Mucosa of rectum (tissue), 2 donors: Measurements from ENCODE around the gene TOP3A.

Experiments used
- H3K27ac ChIP-seq, 2 donors: one replicate each; pipeline ENCODE4 v1.7.0; 2013; ENCODE audit warnings: inconsistent platforms in 2 of 2, low read depth in 2 of 2, low read length in 2 of 2
- H3K27me3 ChIP-seq, 2 donors: one replicate each; pipeline ENCODE4 v1.7.0; 2013; ENCODE audit warnings: low read length in 2 of 2; ENCODE audit not compliant: control insufficient read depth in 2 of 2, insufficient read depth in 2 of 2
- H3K36me3 ChIP-seq, 2 donors: one replicate each; pipeline ENCODE4 v1.7.0; 2013; ENCODE audit warnings: low read length in 2 of 2; ENCODE audit not compliant: control insufficient read depth in 2 of 2, insufficient read depth in 2 of 2
- H3K4me1 ChIP-seq, 2 donors: one replicate each; pipeline ENCODE4 v1.7.0; 2013; ENCODE audit warnings: low read length in 2 of 2, mild to moderate bottlenecking in 1 of 2; ENCODE audit not compliant: control insufficient read depth in 2 of 2, insufficient read depth in 2 of 2
- H3K4me3 ChIP-seq, 2 donors: one replicate each; pipeline ENCODE4 v1.7.0; 2013; ENCODE audit warnings: low read length in 2 of 2
- H3K9ac ChIP-seq, 2 donors: one replicate each; pipeline ENCODE4 v1.7.0; 2013; ENCODE audit warnings: low read length in 2 of 2, low read depth in 1 of 2, mild to moderate bottlenecking in 1 of 2
- H3K9me3 ChIP-seq, 2 donors: one replicate each; pipeline ENCODE4 v1.7.0; 2013; ENCODE audit warnings: low read length in 2 of 2; ENCODE audit not compliant: control insufficient read depth in 2 of 2
- donor health status: healthy.
- donor health status: Normal muscosa, but diverticular disease.

TOP3A gene

GRCh38 chr17:18323507-18324139, 8.8 kb upstream of the TOP3A start:
- H3K36me3 ChIP-seq: peaks cover 54 to 73% of the 10 kb centered on the region in 2 donors
- peaks cover 14 to 16% of the 10 kb centered on the region in 2 donors for H3K4me1 ChIP-seq

GRCh38 chr17:18323007-18323406, 8.2 kb upstream of the TOP3A start:
- peaks cover 52 to 70% of the 10 kb centered on the region in 2 donors for H3K36me3 ChIP-seq
- peaks cover 19% of the 10 kb centered on the region in 2 donors for H3K4me1 ChIP-seq
- H3K4me3 ChIP-seq: no peak overlapping the region
- H3K9me3 ChIP-seq: no peaks in the 10 kb centered on the region
- no peak overlapping the region for H3K9ac ChIP-seq
- no peak overlapping the region for H3K27ac ChIP-seq
- no peaks in the 10 kb centered on the region for H3K27me3 ChIP-seq

More at GRCh38 chr17:18323507-18324139, 8.8 kb upstream of the TOP3A start:
- H3K27me3 ChIP-seq: no peaks in the 10 kb centered on the region
- H3K9ac ChIP-seq: no peak overlapping the region
- no peaks in the 10 kb centered on the region for H3K9me3 ChIP-seq
- no peak overlapping the region for H3K27ac ChIP-seq
- no peak overlapping the region for H3K4me3 ChIP-seq

- peaks cover 52 to 67% of the 10 kb centered on the region in 2 donors for H3K36me3 ChIP-seq
- H3K27ac ChIP-seq: no peak overlapping the region
- no peak overlapping the region for H3K9ac ChIP-seq
- no peak overlapping the region for H3K4me3 ChIP-seq
- no peaks in the 10 kb centered on the region for H3K9me3 ChIP-seq
- H3K4me1 ChIP-seq: peaks cover 24% of the 10 kb centered on the region in 2 donors
- H3K27me3 ChIP-seq: no peaks in the 10 kb centered on the region
Measured at GRCh38 chr17:18322522-18322921, 7.7 kb upstream of the TOP3A start.

GRCh38 chr17:18321309-18321708, 6.5 kb upstream of the TOP3A start:
- Histone ChIP-seq H3K36me3 (peaks cover 52 to 61% of the 10 kb centered on the region in 2 donors), H3K9ac (no peak overlapping the region), H3K9me3 (no peaks in the 10 kb centered on the region), H3K4me1 (peaks cover 36% of the 10 kb centered on the region in 2 donors), H3K27me3 (no peaks in the 10 kb centered on the region), H3K4me3 (no peak overlapping the region), H3K27ac (no peak overlapping the region)

GRCh38 chr17:18320301-18320700, 5.5 kb upstream of the TOP3A start:
- H3K9me3 ChIP-seq: no peaks in the 10 kb centered on the region
- H3K4me3 ChIP-seq: no peak overlapping the region
- H3K27ac ChIP-seq: no peak overlapping the region
- peaks cover 44 to 45% of the 10 kb centered on the region in 2 donors for H3K4me1 ChIP-seq
- H3K36me3 ChIP-seq: peaks cover 52 to 54% of the 10 kb centered on the region in 2 donors
- H3K27me3 ChIP-seq: no peaks in the 10 kb centered on the region
- H3K9ac ChIP-seq: no peak overlapping the region

- H3K36me3 ChIP-seq: peaks cover 49% of the 10 kb centered on the region in 2 donors
- H3K4me1 ChIP-seq: peaks cover 44 to 45% of the 10 kb centered on the region in 2 donors
- H3K9ac ChIP-seq: no peak overlapping the region
- H3K27me3 ChIP-seq: no peaks in the 10 kb centered on the region
- H3K27ac ChIP-seq: no peak overlapping the region
- no peak overlapping the region for H3K4me3 ChIP-seq
- no peaks in the 10 kb centered on the region for H3K9me3 ChIP-seq
Measured at GRCh38 chr17:18319604-18320256, 4.9 kb upstream of the TOP3A start.

GRCh38 chr17:18318771-18319450, 4.1 kb upstream of the TOP3A start:
- no peak overlapping the region for H3K9ac ChIP-seq
- peaks cover 48 to 49% of the 10 kb centered on the region in 2 donors for H3K4me1 ChIP-seq
- H3K9me3 ChIP-seq: no peaks in the 10 kb centered on the region
- peak overlapping the region; percentile 7 to 23 for H3K4me3 ChIP-seq
- peaks cover 40 to 42% of the 10 kb centered on the region in 2 donors for H3K36me3 ChIP-seq
- H3K27me3 ChIP-seq: no peaks in the 10 kb centered on the region
- H3K27ac ChIP-seq: no peak overlapping the region

- Histone ChIP-seq H3K4me3 (peak overlapping the region; percentile 13 to 16), H3K9me3 (no peaks in the 10 kb centered on the region), H3K9ac (no peak overlapping the region), H3K27ac (no peak overlapping the region), H3K4me1 (peaks cover 54 to 55% of the 10 kb centered on the region in 2 donors), H3K36me3 (peaks cover 33 to 34% of the 10 kb centered on the region in 2 donors), H3K27me3 (no peaks in the 10 kb centered on the region)
Measured at GRCh38 chr17:18318117-18318516, 3.3 kb upstream of the TOP3A start.

- peak overlapping the region; percentile 91 to 93 for H3K9ac ChIP-seq
- H3K9me3 ChIP-seq: no peaks in the 10 kb centered on the region
- H3K36me3 ChIP-seq: peaks cover 26 to 28% of the 10 kb centered on the region in 2 donors
- peak overlapping the region; percentile 88 to 91 for H3K27ac ChIP-seq
- H3K27me3 ChIP-seq: no peaks in the 10 kb centered on the region
- H3K4me3 ChIP-seq: peak overlapping the region; percentile 89 to 95
- peaks cover 54 to 55% of the 10 kb centered on the region in 2 donors for H3K4me1 ChIP-seq
Measured at GRCh38 chr17:18315961-18316360, 1.2 kb upstream of the TOP3A start.

- Histone ChIP-seq H3K4me3 (peak overlapping the region; percentile 89 to 95), H3K9ac (peak overlapping the region; percentile 91 to 93), H3K4me1 (peaks cover 53% of the 10 kb centered on the region in 2 donors), H3K27me3 (no peaks in the 10 kb centered on the region), H3K27ac (peak overlapping the region; percentile 88 to 91), H3K9me3 (no peaks in the 10 kb centered on the region), H3K36me3 (peaks cover 24 to 25% of the 10 kb centered on the region in 2 donors)
Measured at GRCh38 chr17:18315562-18315922, 748 bp upstream of the TOP3A start.
